Neural cell (in vitro differentiated cells): ENCODE measurements around the gene LHX4. TPM values are rescaled to one million over a fixed set of nuclear protein-coding genes. Genes with fewer than 3 reads are reported as not detected.

Experiments used
- H2AFZ ChIP-seq: fragments of 200-600, 300-800 bp; sonication (generic), shearing (Covaris generic); 2 replicates; pipeline ENCODE4 v1.6.0; 2014; ENCODE audit warnings: low read depth, mild to moderate bottlenecking, antibody characterized with exemption, low read length, moderate library complexity
- H3F3A ChIP-seq: fragments of 200-600 bp; shearing (Covaris generic); 2 replicates; pipeline ENCODE4 v1.6.1; 2016; ENCODE audit warnings: mild to moderate bottlenecking, moderate library complexity, mixed read lengths, antibody characterized with exemption, low read length; ENCODE audit not compliant: insufficient read depth, poor library complexity, severe bottlenecking
- H3K27ac ChIP-seq: fragments of 200-600, 300-800 bp; sonication (generic), shearing (Covaris generic); 2 replicates; pipeline ENCODE4 v1.5.1; 2014; ENCODE audit warnings: mild to moderate bottlenecking, low read length, moderate library complexity
- H3K27me3 ChIP-seq: fragments of 300-800, 200-600 bp; sonication (generic), shearing (Covaris generic); 2 replicates; pipeline ENCODE4 v1.6.0; 2014; ENCODE audit warnings: mild to moderate bottlenecking, low read depth, low read length, moderate library complexity; ENCODE audit not compliant: insufficient read depth
- H3K36me3 ChIP-seq: fragments of 300-800, 200-600 bp; sonication (generic), shearing (Covaris generic); 2 replicates; pipeline ENCODE4 v1.5.1; 2014; ENCODE audit warnings: mild to moderate bottlenecking, antibody characterized with exemption, low read length, moderate library complexity; ENCODE audit not compliant: insufficient read depth
- H3K4me2 ChIP-seq: fragments of 300-800, 200-600 bp; sonication (generic), shearing (Covaris generic); 2 replicates; pipeline ENCODE4 v1.6.0; 2014; ENCODE audit warnings: mild to moderate bottlenecking, low read length
- H3K4me3 ChIP-seq: fragments of 300-800, 200-600 bp; sonication (generic), shearing (Covaris generic); 2 replicates; pipeline ENCODE4 v1.5.1; 2014; ENCODE audit warnings: mild to moderate bottlenecking, low read length, moderate library complexity
- H3K79me2 ChIP-seq: fragments of 200-600 bp; shearing (Covaris generic); replicated peaks from 2 replicates; pipeline ENCODE4 v1.6.0; 2014; ENCODE audit warnings: mild to moderate bottlenecking, low read length, moderate library complexity; ENCODE audit not compliant: insufficient read depth
- H3K9ac ChIP-seq: fragments of 300-800, 200-600 bp; sonication (generic), shearing (Covaris generic); 2 replicates; pipeline ENCODE4 v1.6.1; 2016; ENCODE audit warnings: mild to moderate bottlenecking, low read length, mixed read lengths
- H3K9me2 ChIP-seq: fragments of 200-600 bp; shearing (Covaris generic); 2 replicates; pipeline ENCODE4 v1.6.1; 2016; ENCODE audit warnings: mild to moderate bottlenecking, low read length, mixed read lengths; ENCODE audit not compliant: insufficient read depth
- H3K9me3 ChIP-seq: fragments of 200-600, 300-800 bp; sonication (generic), shearing (Covaris generic); 2 replicates; pipeline ENCODE4 v1.6.1; 2016; ENCODE audit warnings: mild to moderate bottlenecking, mixed run types, low read length, moderate library complexity, mixed read lengths
- H4K20me1 ChIP-seq: fragments of 200-600 bp; shearing (Covaris generic); 2 replicates; pipeline ENCODE4 v1.6.1; 2016; ENCODE audit warnings: mild to moderate bottlenecking, mixed run types; ENCODE audit not compliant: insufficient read depth
- CTCF ChIP-seq: fragments of 450-650 bp; IDR thresholded peaks from 2 replicates; pipeline ENCODE4 v1.5.1; 2014; ENCODE audit warnings: antibody characterized with exemption, mild to moderate bottlenecking, moderate library complexity; ENCODE audit not compliant: poor library complexity, severe bottlenecking
- EP300 ChIP-seq: fragments of 450-650 bp; conservative IDR thresholded peaks from 2 replicates; pipeline ENCODE4 v1.6.1; 2014; ENCODE audit warnings: antibody characterized with exemption, mild to moderate bottlenecking, moderate library complexity; ENCODE audit not compliant: poor library complexity, severe bottlenecking
- EZH2 ChIP-seq: fragments of 200-600, 300-800 bp; shearing (Covaris generic), sonication (generic); IDR thresholded peaks from 2 replicates; pipeline ENCODE4 v1.6.1; 2014; ENCODE audit warnings: antibody characterized with exemption, low read length, borderline replicate concordance, mild to moderate bottlenecking; ENCODE audit not compliant: insufficient read depth, poor library complexity, severe bottlenecking
- MXI1 ChIP-seq: fragments of 450-650 bp; conservative IDR thresholded peaks from 2 replicates; pipeline ENCODE4 v1.6.1; 2014; ENCODE audit warnings: antibody characterized with exemption, mild to moderate bottlenecking; ENCODE audit not compliant: poor library complexity, severe bottlenecking
- POLR2AphosphoS5 ChIP-seq: IDR thresholded peaks from 2 replicates; pipeline ENCODE4 v1.6.1; 2012
- RAD21 ChIP-seq: fragments of 450-650 bp; conservative IDR thresholded peaks from 2 replicates; pipeline ENCODE4 v1.6.1; 2014; ENCODE audit warnings: antibody characterized with exemption, mild to moderate bottlenecking, moderate library complexity
- REST ChIP-seq: IDR thresholded peaks from 2 replicates; pipeline ENCODE4 v1.6.1; 2012; ENCODE audit warnings: borderline replicate concordance
- SMC3 ChIP-seq: fragments of 450-650 bp; conservative IDR thresholded peaks from 2 replicates; pipeline ENCODE4 v1.6.1; 2014; ENCODE audit warnings: antibody characterized with exemption, mild to moderate bottlenecking, moderate library complexity; ENCODE audit not compliant: poor library complexity
- TAF1 ChIP-seq: IDR thresholded peaks from 2 replicates; pipeline ENCODE4 v1.6.1; 2012; ENCODE audit warnings: low read depth
- polyA plus RNA-seq: library from polyadenylated mRNA; depleted of rRNA; stranded (reverse); fragments of >200 nt; gene quantifications from 2 replicates; pipeline ENCODE4 v1.2.3, GENCODE V29; 2014

The LHX4 gene
- polyA plus RNA-seq, 1 donor from 2014 or later = not detected

GRCh38 chr1:180248731-180249681 is 18.9 kb downstream of the LHX4 start:
- Histone ChIP-seq H3K4me2 (no peak overlapping the region), H3K27ac (no peak overlapping the region), H3K4me3 (no peak overlapping the region), H3K9me3 (no peaks in the 10 kb centered on the region), H3K9me2 (no peaks in the 10 kb centered on the region), H2AFZ (no peak overlapping the region), H3K36me3 (no peaks in the 10 kb centered on the region), H3K9ac (no peak overlapping the region), H3F3A (no peaks in the 10 kb centered on the region), H4K20me1 (no peaks in the 10 kb centered on the region), H3K79me2 (no peaks in the 10 kb centered on the region), H3K27me3 (no peaks in the 10 kb centered on the region)
- no peak for TF ChIP-seq EZH2
- no peak for TF ChIP-seq POLR2AphosphoS5
- no peak for TF ChIP-seq SMC3
- no peak for TF ChIP-seq REST
- TF ChIP-seq EP300 = no peak
- TF ChIP-seq TAF1 = no peak
- TF ChIP-seq RAD21 = no peak
- no peak for TF ChIP-seq MXI1
- no peak for TF ChIP-seq CTCF

- Histone ChIP-seq H3K79me2 (no peaks in the 10 kb centered on the region), H3K27ac (no peak overlapping the region), H3K9ac (no peak overlapping the region), H3K4me2 (no peak overlapping the region), H3F3A (no peaks in the 10 kb centered on the region), H3K9me2 (no peaks in the 10 kb centered on the region), H3K27me3 (no peaks in the 10 kb centered on the region), H4K20me1 (no peaks in the 10 kb centered on the region), H3K9me3 (no peaks in the 10 kb centered on the region), H3K36me3 (no peaks in the 10 kb centered on the region), H3K4me3 (no peak overlapping the region), H2AFZ (no peak overlapping the region)
- TF ChIP-seq REST (no peak), MXI1 (no peak), TAF1 (no peak), SMC3 (no peak), RAD21 (no peak), EZH2 (no peak), EP300 (no peak), CTCF (no peak), POLR2AphosphoS5 (no peak)
These were observed 19.8 kb downstream of the LHX4 start for GRCh38 chr1:180249725-180250498.
